HepG2 (cell line): Measurements from ENCODE around the gene GPR139. TPM values are rescaled to one million over a fixed set of nuclear protein-coding genes. Genes with fewer than 3 reads are reported as not detected.

ENCODE experiments used
- ATAC-seq: fragments of 200-7000 bp; cut with Tn5 transposase; 3 replicates; pipeline ENCODE4 v1.9.1; 2020; ENCODE audit warnings: mild to moderate bottlenecking, moderate library complexity
- BruUV-seq: library from RNA; stranded (reverse); fragments of 400-500 nt; replicated peaks from 2 replicates; lab custom pipeline; 2021; lab: Mats Ljungman, UMichigan
- CTCF ChIA-PET: fragments of 300-600 bp; formaldehyde crosslinking; extraction: SDS; loops from one replicate; lab custom pipeline; 2021; ENCODE audit warnings: low total read pairs, inconsistent platforms, low intra/inter-chr PET ratio; lab: Yijun Ruan, JAX
- POLR2A ChIA-PET: fragments of 350-600 bp; sonication (Branson Sonifier 250); formaldehyde crosslinking; loops from one replicate; lab custom pipeline; 2020; ENCODE audit warnings: antibody characterized with exemption, inconsistent platforms; lab: Yijun Ruan, JAX
- DNase-seq: peaks from one replicate; pipeline ENCODE4 v3.0.0-alpha.2; 2015; ENCODE audit warnings: low spot score
- FAIRE-seq: peaks from 3 replicates; lab custom pipeline; 2011; peaks lifted over from hg19 to GRCh38; lab: Jason Lieb, UNC
- H2AFZ ChIP-seq: one replicate; pipeline ENCODE4 v1.6.1; 2011; ENCODE audit warnings: low read length, inconsistent platforms
- H3K27ac ChIP-seq: fragments of 300-600 bp; 3 replicates; pipeline ENCODE4 v1.8.0; 2011; ENCODE audit warnings: mixed run types, mild to moderate bottlenecking, mixed read lengths, low read length, inconsistent platforms; ENCODE audit not compliant: insufficient read depth; ENCODE audit errors: extremely low read length
- H3K27me3 ChIP-seq, 2 experiments: fragments of 200-600 bp in 1 of 2; 2 replicates in 1 of 2; 3 replicates in 1 of 2; pipeline versions ENCODE4 v1.6.0 to v1.8.0; 2011; ENCODE audit warnings: low read length in 2 of 2, mild to moderate bottlenecking in 2 of 2, moderate library complexity in 2 of 2, inconsistent platforms in 1 of 2; ENCODE audit not compliant: insufficient read depth in 2 of 2, control insufficient read depth in 1 of 2
- H3K36me3 ChIP-seq, 2 experiments: fragments of 200-600 bp in 1 of 2; replicated peaks in 1 of 2; 2 replicates in 1 of 2; 3 replicates in 1 of 2; pipeline versions ENCODE4 v1.5.1 to v1.8.0; 2011; ENCODE audit warnings: low read length in 2 of 2, inconsistent platforms in 1 of 2; ENCODE audit not compliant: insufficient read depth in 2 of 2, control insufficient read depth in 1 of 2
- H3K4me1 ChIP-seq: 2 replicates; pipeline ENCODE4 v1.5.1; 2012; ENCODE audit warnings: low read length, inconsistent platforms; ENCODE audit not compliant: insufficient read depth
- H3K4me2 ChIP-seq: 2 replicates; pipeline ENCODE4 v1.6.0; 2011; ENCODE audit warnings: low read depth, low read length, inconsistent platforms
- H3K4me3 ChIP-seq, 3 experiments: fragments of 200-600 bp in 1 of 3; sonication (generic), shearing (Covaris generic) in 1 of 3; replicated peaks in 1 of 3; 2 replicates each; pipeline ENCODE4 v1.5.1; 2011 to 2016; ENCODE audit warnings: low read length in 3 of 3, inconsistent platforms in 2 of 3, low read depth in 2 of 3, mild to moderate bottlenecking in 2 of 3, control low read depth in 1 of 3, mixed read lengths in 1 of 3; ENCODE audit not compliant: insufficient read depth in 1 of 3
- H3K79me2 ChIP-seq: one replicate; pipeline ENCODE4 v1.6.1; 2011; ENCODE audit warnings: low read length, inconsistent platforms; ENCODE audit not compliant: insufficient read depth
- H3K9ac ChIP-seq: 2 replicates; pipeline ENCODE4 v1.6.0; 2011; ENCODE audit warnings: mild to moderate bottlenecking, low read depth, low read length, inconsistent platforms; ENCODE audit not compliant: insufficient read depth
- H3K9me3 ChIP-seq: 2 replicates; pipeline ENCODE4 v1.5.1; 2012; ENCODE audit warnings: mild to moderate bottlenecking, low read length
- H4K20me1 ChIP-seq: 2 replicates; pipeline ENCODE4 v1.6.0; 2011; ENCODE audit warnings: inconsistent platforms, mild to moderate bottlenecking, low read length, moderate library complexity; ENCODE audit not compliant: insufficient read depth
- KLF11 ChIP-seq: IDR thresholded peaks from 2 replicates; pipeline ENCODE4 v1.6.1; 2016; ENCODE audit warnings: missing compliant biosample characterization
- LCORL ChIP-seq, 2 experiments: fragments of 450-650 bp in 1 of 2; sonication (generic) in 1 of 2; formaldehyde crosslinking in 1 of 2; IDR thresholded peaks; 2 replicates each; pipeline versions ENCODE4 v1.5.0 to v1.6.1; 2017 to 2020; ENCODE audit warnings: antibody characterized with exemption in 1 of 2, missing genetic modification reagents in 1 of 2
- SCMH1 ChIP-seq: sonication (generic); formaldehyde crosslinking; IDR thresholded peaks from 2 replicates; pipeline ENCODE4 v1.9.0; 2021; ENCODE audit warnings: missing genetic modification reagents, mild to moderate bottlenecking, borderline replicate concordance
- SMAD1 ChIP-seq: sonication (generic); formaldehyde crosslinking; IDR thresholded peaks from 2 replicates; pipeline ENCODE4 v1.4.0; 2020; ENCODE audit warnings: missing genetic modification reagents, low read depth, mild to moderate bottlenecking, borderline replicate concordance
- ZSCAN29 ChIP-seq: sonication (generic); formaldehyde crosslinking; conservative IDR thresholded peaks from 2 replicates; pipeline ENCODE4 v1.4.0; 2020; ENCODE audit warnings: mild to moderate bottlenecking, missing genetic modification reagents
- whole genome bisulfite sequencing: methylation state at CpG from one replicate; pipeline ENCODE4 v1.1.6; 2017; ENCODE audit warnings: low lambda C conversion rate; 5-methylcytosine and 5-hydroxymethylcytosine counted together
- in situ Hi-C: cut with HindIII; loops from 2 replicates; pipeline ENCODE4 v1.10.0; 2017; ENCODE audit warnings: low pct_unique_long_range_greater_than_20kb; ENCODE audit not compliant: extremely low pct_ligation_motif_present
- intact Hi-C: fragments of 100-400 bp; cut with micrococcal nuclease; formaldehyde crosslinking; loops from one replicate; pipeline ENCODE4 v1.10.0; 2022; ENCODE audit not compliant: unreplicated experiment
- polyA plus RNA-seq, 8 experiments: library from polyadenylated mRNA; depleted of rRNA in 3 of 8; stranded (reverse) in 7 of 8; unstranded in 1 of 8; fragments of >200 nt; fragmentation: Illumina TruSeq in 4 of 8; extraction: Trizol in 4 of 8; gene quantifications; 2 replicates each; pipeline versions ENCODE4 v1.2.1 to v1.2.3, GENCODE V29; 2011 to 2016; ENCODE audit warnings: low read depth in 4 of 8, missing spikeins in 1 of 8, mixed read lengths in 1 of 8; ENCODE audit not compliant: insufficient read depth in 1 of 8
- total RNA-seq, 5 experiments: library from RNA; depleted of rRNA; stranded (reverse); fragments of >200 nt; fragmentation: Illumina TruSeq; extraction: Trizol; gene quantifications; 2 replicates each; pipeline ENCODE4 v1.2.3, GENCODE V29; 2016; ENCODE audit warnings: low read depth in 1 of 5
- TF ChIP-seq, protein P1 (sequence below): sonication (generic); formaldehyde crosslinking; IDR thresholded peaks from 2 replicates; pipeline ENCODE4 v1.4.0; 2020; ENCODE audit warnings: missing genetic modification reagents
- TF ChIP-seq, protein P2 (sequence below): IDR thresholded peaks from 2 replicates; pipeline ENCODE4 v1.6.1; 2012; ENCODE audit warnings: low read depth, low read length, improper control_type of control experiment

GPR139 gene
- total and polyA plus RNA-seq, 2 of the 13 experiments (the other 11 are each of a cell fraction or from before 2014, with no cell fraction given) = not detected

GRCh38 chr16:20026361-20027072, 47.2 kb downstream of the GPR139 start:
- Histone ChIP-seq H3K27ac (no peak overlapping the region), H3K27me3 (peaks cover 0 to 6% of the 10 kb centered on the region in 2 experiments; a peak in 1 of 5 replicates), H3K4me3 (no peak overlapping the region), H3K4me2 (no peak overlapping the region), H3K79me2 (no peaks in the 10 kb centered on the region), H3K4me1 (no peaks in the 10 kb centered on the region), H4K20me1 (no peaks in the 10 kb centered on the region), H2AFZ (no peak overlapping the region), H3K9me3 (no peaks in the 10 kb centered on the region), H3K9ac (no peak overlapping the region), H3K36me3 (no peaks in the 10 kb centered on the region)
- FAIRE-seq (no peak), ATAC-seq (no peak), DNase-seq (no peak)
- BruUV-seq = no TSS peak
- in situ Hi-C loops (no loop called here), intact Hi-C loops (no loop called here)
- 1% methylated on average over 2 of the region's 2 CpGs for WGBS
- ChIA-PET POLR2A (no interaction called here), CTCF (no interaction called here)
- TF ChIP-seq, protein P1, sequence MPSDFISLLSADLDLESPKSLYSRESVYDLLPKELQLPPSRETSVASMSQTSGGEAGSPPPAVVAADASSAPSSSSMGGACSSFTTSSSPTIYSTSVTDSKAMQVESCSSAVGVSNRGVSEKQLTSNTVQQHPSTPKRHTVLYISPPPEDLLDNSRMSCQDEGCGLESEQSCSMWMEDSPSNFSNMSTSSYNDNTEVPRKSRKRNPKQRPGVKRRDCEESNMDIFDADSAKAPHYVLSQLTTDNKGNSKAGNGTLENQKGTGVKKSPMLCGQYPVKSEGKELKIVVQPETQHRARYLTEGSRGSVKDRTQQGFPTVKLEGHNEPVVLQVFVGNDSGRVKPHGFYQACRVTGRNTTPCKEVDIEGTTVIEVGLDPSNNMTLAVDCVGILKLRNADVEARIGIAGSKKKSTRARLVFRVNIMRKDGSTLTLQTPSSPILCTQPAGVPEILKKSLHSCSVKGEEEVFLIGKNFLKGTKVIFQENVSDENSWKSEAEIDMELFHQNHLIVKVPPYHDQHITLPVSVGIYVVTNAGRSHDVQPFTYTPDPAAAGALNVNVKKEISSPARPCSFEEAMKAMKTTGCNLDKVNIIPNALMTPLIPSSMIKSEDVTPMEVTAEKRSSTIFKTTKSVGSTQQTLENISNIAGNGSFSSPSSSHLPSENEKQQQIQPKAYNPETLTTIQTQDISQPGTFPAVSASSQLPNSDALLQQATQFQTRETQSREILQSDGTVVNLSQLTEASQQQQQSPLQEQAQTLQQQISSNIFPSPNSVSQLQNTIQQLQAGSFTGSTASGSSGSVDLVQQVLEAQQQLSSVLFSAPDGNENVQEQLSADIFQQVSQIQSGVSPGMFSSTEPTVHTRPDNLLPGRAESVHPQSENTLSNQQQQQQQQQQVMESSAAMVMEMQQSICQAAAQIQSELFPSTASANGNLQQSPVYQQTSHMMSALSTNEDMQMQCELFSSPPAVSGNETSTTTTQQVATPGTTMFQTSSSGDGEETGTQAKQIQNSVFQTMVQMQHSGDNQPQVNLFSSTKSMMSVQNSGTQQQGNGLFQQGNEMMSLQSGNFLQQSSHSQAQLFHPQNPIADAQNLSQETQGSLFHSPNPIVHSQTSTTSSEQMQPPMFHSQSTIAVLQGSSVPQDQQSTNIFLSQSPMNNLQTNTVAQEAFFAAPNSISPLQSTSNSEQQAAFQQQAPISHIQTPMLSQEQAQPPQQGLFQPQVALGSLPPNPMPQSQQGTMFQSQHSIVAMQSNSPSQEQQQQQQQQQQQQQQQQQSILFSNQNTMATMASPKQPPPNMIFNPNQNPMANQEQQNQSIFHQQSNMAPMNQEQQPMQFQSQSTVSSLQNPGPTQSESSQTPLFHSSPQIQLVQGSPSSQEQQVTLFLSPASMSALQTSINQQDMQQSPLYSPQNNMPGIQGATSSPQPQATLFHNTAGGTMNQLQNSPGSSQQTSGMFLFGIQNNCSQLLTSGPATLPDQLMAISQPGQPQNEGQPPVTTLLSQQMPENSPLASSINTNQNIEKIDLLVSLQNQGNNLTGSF (CRISPR knock-in tag) = no peak
- TF ChIP-seq SCMH1 (CRISPR knock-in tag) (no peak), SMAD1 (CRISPR knock-in tag) (no peak), ZSCAN29 (no peak), LCORL (IDR thresholded peaks at IDR 0.05) (no peak), LCORL (CRISPR knock-in tag; IDR thresholded peaks at IDR 0.05) (no peak), KLF11 (CRISPR knock-in tag) (no peak)
- TF ChIP-seq, protein P2, sequence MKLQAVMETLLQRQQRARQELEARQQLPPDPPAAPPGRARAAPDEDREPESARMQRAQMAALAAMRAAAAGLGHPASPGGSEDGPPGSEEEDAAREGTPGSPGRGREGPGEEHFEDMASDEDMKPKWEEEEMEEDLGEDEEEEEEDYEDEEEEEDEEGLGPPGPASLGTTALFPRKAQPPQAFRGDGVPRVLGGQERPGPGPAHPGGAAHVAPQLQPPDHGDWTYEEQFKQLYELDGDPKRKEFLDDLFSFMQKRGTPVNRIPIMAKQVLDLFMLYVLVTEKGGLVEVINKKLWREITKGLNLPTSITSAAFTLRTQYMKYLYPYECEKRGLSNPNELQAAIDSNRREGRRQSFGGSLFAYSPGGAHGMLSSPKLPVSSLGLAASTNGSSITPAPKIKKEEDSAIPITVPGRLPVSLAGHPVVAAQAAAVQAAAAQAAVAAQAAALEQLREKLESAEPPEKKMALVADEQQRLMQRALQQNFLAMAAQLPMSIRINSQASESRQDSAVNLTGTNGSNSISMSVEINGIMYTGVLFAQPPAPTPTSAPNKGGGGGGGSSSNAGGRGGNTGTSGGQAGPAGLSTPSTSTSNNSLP = no peak
